ENCODE data around the gene IWS1.

DNA sequence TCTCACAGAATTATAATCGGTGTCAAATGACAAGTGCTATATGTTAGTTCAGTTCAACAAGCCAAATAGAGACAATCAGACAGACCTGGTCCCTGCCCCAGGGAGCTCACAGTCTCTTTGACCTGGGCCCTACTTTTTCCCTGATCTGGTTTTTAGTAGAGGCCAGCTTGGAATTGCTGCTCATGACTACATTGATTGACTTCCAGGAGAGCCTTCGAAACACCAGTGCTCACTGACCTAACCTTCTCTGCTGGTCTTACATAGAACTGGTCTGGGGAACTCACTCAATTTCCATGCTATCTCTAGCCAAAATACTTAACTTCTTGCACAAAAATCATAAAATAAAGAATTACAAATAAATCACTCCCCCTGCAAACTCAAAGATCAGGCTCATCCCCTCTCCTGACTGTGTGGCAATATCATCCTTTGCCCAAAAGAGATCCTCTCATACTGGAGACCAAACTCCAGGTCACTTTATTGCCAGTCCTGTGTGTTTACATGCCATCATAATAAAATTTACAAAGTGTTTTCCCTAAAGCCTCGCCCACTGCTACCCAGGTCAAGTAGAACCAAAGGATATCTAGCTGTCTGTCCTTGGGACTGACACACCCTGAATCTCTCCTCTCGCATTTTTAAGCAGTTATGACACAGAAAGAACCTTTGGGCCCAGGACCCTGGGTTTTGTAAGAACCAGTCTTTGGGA is 54.9 kb downstream of the IWS1 start:
- TF ChIP-seq, protein P1, sequence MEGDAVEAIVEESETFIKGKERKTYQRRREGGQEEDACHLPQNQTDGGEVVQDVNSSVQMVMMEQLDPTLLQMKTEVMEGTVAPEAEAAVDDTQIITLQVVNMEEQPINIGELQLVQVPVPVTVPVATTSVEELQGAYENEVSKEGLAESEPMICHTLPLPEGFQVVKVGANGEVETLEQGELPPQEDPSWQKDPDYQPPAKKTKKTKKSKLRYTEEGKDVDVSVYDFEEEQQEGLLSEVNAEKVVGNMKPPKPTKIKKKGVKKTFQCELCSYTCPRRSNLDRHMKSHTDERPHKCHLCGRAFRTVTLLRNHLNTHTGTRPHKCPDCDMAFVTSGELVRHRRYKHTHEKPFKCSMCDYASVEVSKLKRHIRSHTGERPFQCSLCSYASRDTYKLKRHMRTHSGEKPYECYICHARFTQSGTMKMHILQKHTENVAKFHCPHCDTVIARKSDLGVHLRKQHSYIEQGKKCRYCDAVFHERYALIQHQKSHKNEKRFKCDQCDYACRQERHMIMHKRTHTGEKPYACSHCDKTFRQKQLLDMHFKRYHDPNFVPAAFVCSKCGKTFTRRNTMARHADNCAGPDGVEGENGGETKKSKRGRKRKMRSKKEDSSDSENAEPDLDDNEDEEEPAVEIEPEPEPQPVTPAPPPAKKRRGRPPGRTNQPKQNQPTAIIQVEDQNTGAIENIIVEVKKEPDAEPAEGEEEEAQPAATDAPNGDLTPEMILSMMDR (IDR thresholded peaks at IDR 0.05) = no peak
- TF ChIP-seq NFYB (CRISPR knock-in tag; conservative IDR thresholded peaks at IDR 0.05; ENCODE audit: low read depth) (no peak), ZNF512 (CRISPR knock-in tag; IDR thresholded peaks at IDR 0.05; ENCODE audit: borderline replicate concordance) (no peak), CREM (CRISPR knock-in tag; IDR thresholded peaks at IDR 0.05) (no peak)
